ENCODE results near the gene LTBP1. TPM values are rescaled to one million over a fixed set of nuclear protein-coding genes. Genes with fewer than 3 reads are reported as not detected.
A peak's percentile ranks its signal among the peaks of the same experiment; 100 is the strongest.
"Not testable (repeated sequence)": the region's sequence is repeated elsewhere in the genome, so short reads cannot be mapped to it uniquely, and the experiment has no call there.

LTBP1 gene
- total RNA-seq, 1 experiment from 2014 or later = 2.2 TPM

DNA sequence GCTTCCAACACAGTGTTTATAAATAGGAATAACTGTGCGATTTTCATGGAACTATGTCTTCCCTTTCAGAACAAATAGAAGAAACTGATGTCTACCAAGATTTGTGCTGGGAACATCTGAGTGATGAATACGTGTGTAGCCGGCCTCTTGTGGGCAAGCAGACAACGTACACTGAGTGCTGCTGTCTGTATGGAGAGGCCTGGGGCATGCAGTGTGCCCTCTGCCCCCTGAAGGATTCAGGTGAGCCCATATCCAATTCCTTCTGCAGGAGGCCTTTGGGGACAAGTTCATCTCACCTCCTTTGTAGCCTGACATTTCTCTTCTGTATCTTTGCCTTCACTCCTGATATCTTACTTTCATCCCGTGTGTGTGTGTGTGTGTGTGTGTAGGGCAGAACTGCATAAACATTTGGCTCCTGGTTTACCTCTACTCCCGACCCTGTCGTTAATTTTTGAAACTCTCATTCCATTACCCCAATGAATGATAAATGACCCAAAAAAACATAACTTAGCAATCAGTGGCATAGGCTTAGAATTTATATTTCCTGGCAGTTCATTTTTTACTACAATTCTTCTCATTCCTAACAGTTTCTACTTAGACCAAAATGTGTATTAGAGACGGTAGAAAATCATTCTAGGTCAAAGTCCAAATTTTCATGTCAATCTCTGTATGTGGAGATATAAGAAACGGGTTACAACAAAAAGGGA, 418.7 kb downstream of the LTBP1 start:
- no peaks in the 10 kb centered on the region for H3K4me1 ChIP-seq (ENCODE audit: insufficient read depth, low read length, poor library complexity, severe bottlenecking)
- H3K4me3 ChIP-seq (ENCODE audit: low read depth, low read length, poor library complexity, severe bottlenecking) = no peak overlapping the region
- no peaks in the 10 kb centered on the region for H3K9me3 ChIP-seq (ENCODE audit: low read depth, low read length, poor library complexity, severe bottlenecking)
- no TSS peak for BruUV-seq (replicated peaks)
- no peaks in the 10 kb centered on the region for H3K36me3 ChIP-seq (ENCODE audit: insufficient read depth, low read length, poor library complexity, severe bottlenecking)
- intact Hi-C loops (cut with micrococcal nuclease; ENCODE audit: unreplicated experiment) = no loop called here
- H3K27ac ChIP-seq (ENCODE audit: low read depth, low read length, poor library complexity, severe bottlenecking) = no peak overlapping the region
- POLR2A ChIA-PET (ENCODE audit: low non-redundant PET) = no interaction called here
- CTCF ChIA-PET = no interaction called here
- no peak for DNase-seq (ENCODE audit: low spot score)
- H3K27me3 ChIP-seq (replicated peaks; ENCODE audit: insufficient read depth, low read depth, low read length, poor library complexity) = no peaks in the 10 kb centered on the region
- no peak for TF ChIP-seq EZH2 (IDR thresholded peaks at IDR 0.05; ENCODE audit: borderline replicate concordance, low read depth, low read length, poor library complexity, severe bottlenecking)
- TF ChIP-seq, protein P1, sequence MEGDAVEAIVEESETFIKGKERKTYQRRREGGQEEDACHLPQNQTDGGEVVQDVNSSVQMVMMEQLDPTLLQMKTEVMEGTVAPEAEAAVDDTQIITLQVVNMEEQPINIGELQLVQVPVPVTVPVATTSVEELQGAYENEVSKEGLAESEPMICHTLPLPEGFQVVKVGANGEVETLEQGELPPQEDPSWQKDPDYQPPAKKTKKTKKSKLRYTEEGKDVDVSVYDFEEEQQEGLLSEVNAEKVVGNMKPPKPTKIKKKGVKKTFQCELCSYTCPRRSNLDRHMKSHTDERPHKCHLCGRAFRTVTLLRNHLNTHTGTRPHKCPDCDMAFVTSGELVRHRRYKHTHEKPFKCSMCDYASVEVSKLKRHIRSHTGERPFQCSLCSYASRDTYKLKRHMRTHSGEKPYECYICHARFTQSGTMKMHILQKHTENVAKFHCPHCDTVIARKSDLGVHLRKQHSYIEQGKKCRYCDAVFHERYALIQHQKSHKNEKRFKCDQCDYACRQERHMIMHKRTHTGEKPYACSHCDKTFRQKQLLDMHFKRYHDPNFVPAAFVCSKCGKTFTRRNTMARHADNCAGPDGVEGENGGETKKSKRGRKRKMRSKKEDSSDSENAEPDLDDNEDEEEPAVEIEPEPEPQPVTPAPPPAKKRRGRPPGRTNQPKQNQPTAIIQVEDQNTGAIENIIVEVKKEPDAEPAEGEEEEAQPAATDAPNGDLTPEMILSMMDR (conservative IDR thresholded peaks at IDR 0.05; ENCODE audit: low read depth, low read length) = no peak

DNA sequence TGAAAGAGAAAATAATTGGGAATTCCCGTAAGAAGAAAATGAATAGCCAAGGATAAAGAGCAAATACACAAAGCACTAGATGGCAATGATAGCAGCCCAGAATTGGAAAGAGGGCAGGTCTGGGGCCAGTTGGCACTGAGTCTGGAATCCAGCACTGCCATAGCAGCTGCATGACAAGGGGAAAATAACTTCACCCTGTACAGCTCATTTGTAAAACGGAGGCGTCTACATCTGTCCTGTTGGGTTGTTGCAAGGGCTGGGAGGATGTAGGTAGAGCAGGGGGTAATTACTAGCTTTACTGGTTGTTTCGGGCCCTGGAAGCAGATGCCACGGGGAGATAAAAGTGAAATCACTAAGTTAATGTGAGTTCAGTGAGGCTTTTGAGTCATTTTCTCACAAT, 419.7 kb downstream of the LTBP1 start:
- H3K36me3 ChIP-seq (ENCODE audit: insufficient read depth, low read length, poor library complexity, severe bottlenecking) = no peaks in the 10 kb centered on the region
- ChIA-PET CTCF (interaction anchor here (0.6 kb wide), 1 partner anchor 216 kb away, joined by 6 read pairs; no protein-coding TSS in a partner anchor), POLR2A (ENCODE audit: low non-redundant PET) (no interaction called here)
- DNase-seq (ENCODE audit: low spot score) = peak; percentile 5
- no peaks in the 10 kb centered on the region for H3K4me1 ChIP-seq (ENCODE audit: insufficient read depth, low read length, poor library complexity, severe bottlenecking)
- no TSS peak for BruUV-seq (replicated peaks)
- H3K27ac ChIP-seq (ENCODE audit: low read depth, low read length, poor library complexity, severe bottlenecking) = no peak overlapping the region
- intact Hi-C loops (cut with micrococcal nuclease; ENCODE audit: unreplicated experiment) = no loop called here
- H3K27me3 ChIP-seq (replicated peaks; ENCODE audit: insufficient read depth, low read depth, low read length, poor library complexity) = no peaks in the 10 kb centered on the region
- no peaks in the 10 kb centered on the region for H3K9me3 ChIP-seq (ENCODE audit: low read depth, low read length, poor library complexity, severe bottlenecking)
- H3K4me3 ChIP-seq (ENCODE audit: low read depth, low read length, poor library complexity, severe bottlenecking) = no peak overlapping the region
- TF ChIP-seq, protein P1 (conservative IDR thresholded peaks at IDR 0.05; ENCODE audit: low read depth, low read length) = no peak
- no peak for TF ChIP-seq EZH2 (IDR thresholded peaks at IDR 0.05; ENCODE audit: borderline replicate concordance, low read depth, low read length, poor library complexity, severe bottlenecking)

DNA sequence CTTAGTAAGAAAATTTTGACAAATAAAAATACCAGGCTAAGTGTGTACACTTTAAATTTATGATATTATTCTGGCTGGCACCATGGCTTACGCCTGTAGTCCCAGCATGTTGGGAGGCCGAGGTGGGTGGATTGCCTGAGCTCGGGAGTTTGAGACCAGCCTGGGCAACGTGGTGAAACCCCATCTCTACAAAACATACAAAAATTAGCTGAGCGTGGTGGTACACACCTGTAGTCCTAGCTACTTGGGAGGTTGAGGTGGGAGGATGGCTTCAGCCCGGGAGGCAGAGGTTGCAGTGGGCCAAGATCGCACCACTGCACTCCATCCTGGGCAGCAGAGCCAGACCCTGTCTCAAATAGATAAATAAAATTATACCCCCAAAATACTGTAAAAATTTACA, 421.8 kb downstream of the LTBP1 start:
- H3K27ac ChIP-seq (ENCODE audit: low read depth, low read length, poor library complexity, severe bottlenecking); H3K36me3 ChIP-seq (ENCODE audit: insufficient read depth, low read length, poor library complexity, severe bottlenecking); POLR2A ChIA-PET (ENCODE audit: low non-redundant PET); intact Hi-C loops (cut with micrococcal nuclease; ENCODE audit: unreplicated experiment); CTCF ChIA-PET; DNase-seq (ENCODE audit: low spot score); BruUV-seq (replicated peaks); H3K4me1 ChIP-seq (ENCODE audit: insufficient read depth, low read length, poor library complexity, severe bottlenecking); H3K4me3 ChIP-seq (ENCODE audit: low read depth, low read length, poor library complexity, severe bottlenecking); H3K9me3 ChIP-seq (ENCODE audit: low read depth, low read length, poor library complexity, severe bottlenecking); H3K27me3 ChIP-seq (replicated peaks; ENCODE audit: insufficient read depth, low read depth, low read length, poor library complexity): not testable (repeated sequence)

DNA sequence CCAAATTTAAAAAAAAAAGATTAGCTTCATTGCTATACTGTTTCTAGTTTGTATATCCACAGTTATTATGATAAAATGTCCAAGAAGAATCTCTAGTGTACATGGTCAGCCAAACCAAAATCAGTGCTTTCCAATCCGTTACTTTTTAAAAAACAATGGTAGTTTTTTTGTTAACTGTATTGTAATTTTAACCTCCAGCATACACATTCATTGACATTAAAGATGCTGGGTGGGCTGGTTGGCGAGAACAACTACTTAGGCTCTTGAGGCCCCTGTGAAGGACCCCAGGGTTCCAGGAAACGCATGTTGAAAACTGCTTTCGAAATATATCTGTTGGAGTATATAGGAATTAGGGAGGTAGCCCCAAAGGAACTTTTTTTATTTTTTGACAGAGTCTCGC, 422.4 kb downstream of the LTBP1 start:
- no TSS peak for BruUV-seq (replicated peaks)
- POLR2A ChIA-PET (ENCODE audit: low non-redundant PET) = no interaction called here

More for the DNA sequence above, 422.4 kb downstream of the LTBP1 start:
- intact Hi-C loops (cut with micrococcal nuclease; ENCODE audit: unreplicated experiment) = no loop called here
- no peak overlapping the region for H3K27ac ChIP-seq (ENCODE audit: low read depth, low read length, poor library complexity, severe bottlenecking)
- H3K27me3 ChIP-seq (replicated peaks; ENCODE audit: insufficient read depth, low read depth, low read length, poor library complexity) = no peaks in the 10 kb centered on the region
- no peaks in the 10 kb centered on the region for H3K9me3 ChIP-seq (ENCODE audit: low read depth, low read length, poor library complexity, severe bottlenecking)
- no peaks in the 10 kb centered on the region for H3K4me1 ChIP-seq (ENCODE audit: insufficient read depth, low read length, poor library complexity, severe bottlenecking)
- H3K36me3 ChIP-seq (ENCODE audit: insufficient read depth, low read length, poor library complexity, severe bottlenecking) = no peaks in the 10 kb centered on the region
- TF ChIP-seq, protein P1 (conservative IDR thresholded peaks at IDR 0.05; ENCODE audit: low read depth, low read length) = no peak
- TF ChIP-seq EZH2 (IDR thresholded peaks at IDR 0.05; ENCODE audit: borderline replicate concordance, low read depth, low read length, poor library complexity, severe bottlenecking) = no peak
- no peak for DNase-seq (ENCODE audit: low spot score)
- CTCF ChIA-PET = no interaction called here
- no peak overlapping the region for H3K4me3 ChIP-seq (ENCODE audit: low read depth, low read length, poor library complexity, severe bottlenecking)
